PC-3 (cell line): ENCODE data around the gene GPR82.
A peak's percentile ranks its signal among the peaks of the same experiment; 100 is the strongest.

Experiments used
- EZH2 ChIP-seq: fragments of 300-600 bp; sonication (generic); IDR thresholded peaks from one replicate; pipeline ENCODE4 v1.6.1; 2017; ENCODE audit warnings: antibody characterized with exemption, mild to moderate bottlenecking, low read length; ENCODE audit not compliant: unreplicated experiment
- TF ChIP-seq, protein P1 (sequence below): fragments of 300-600 bp; sonication (generic); conservative IDR thresholded peaks from 2 replicates; pipeline ENCODE4 v1.5.1; 2017; ENCODE audit warnings: antibody characterized with exemption, low read depth, mild to moderate bottlenecking, low read length

DNA sequence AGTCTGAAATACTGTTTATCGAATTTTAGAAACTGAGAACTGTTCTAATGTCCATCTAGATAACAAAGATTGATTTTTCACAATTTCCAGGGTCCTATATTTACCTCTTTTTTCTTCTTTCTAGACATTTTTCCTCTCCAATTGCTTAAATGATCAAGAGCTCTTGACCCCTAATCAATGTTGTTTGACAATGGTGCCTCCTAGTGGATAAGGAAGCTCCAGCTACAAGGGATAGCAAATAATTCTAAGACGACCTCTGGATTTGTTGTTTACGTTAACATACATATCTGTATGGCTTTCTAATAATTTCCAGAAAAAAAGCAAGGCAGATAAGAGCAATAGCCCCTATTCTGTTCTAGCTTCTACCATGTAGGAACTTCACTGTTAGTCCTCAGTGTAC is 35.8 kb downstream of the GPR82 start:
- TF ChIP-seq, protein P1, sequence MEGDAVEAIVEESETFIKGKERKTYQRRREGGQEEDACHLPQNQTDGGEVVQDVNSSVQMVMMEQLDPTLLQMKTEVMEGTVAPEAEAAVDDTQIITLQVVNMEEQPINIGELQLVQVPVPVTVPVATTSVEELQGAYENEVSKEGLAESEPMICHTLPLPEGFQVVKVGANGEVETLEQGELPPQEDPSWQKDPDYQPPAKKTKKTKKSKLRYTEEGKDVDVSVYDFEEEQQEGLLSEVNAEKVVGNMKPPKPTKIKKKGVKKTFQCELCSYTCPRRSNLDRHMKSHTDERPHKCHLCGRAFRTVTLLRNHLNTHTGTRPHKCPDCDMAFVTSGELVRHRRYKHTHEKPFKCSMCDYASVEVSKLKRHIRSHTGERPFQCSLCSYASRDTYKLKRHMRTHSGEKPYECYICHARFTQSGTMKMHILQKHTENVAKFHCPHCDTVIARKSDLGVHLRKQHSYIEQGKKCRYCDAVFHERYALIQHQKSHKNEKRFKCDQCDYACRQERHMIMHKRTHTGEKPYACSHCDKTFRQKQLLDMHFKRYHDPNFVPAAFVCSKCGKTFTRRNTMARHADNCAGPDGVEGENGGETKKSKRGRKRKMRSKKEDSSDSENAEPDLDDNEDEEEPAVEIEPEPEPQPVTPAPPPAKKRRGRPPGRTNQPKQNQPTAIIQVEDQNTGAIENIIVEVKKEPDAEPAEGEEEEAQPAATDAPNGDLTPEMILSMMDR, result peak; percentile 68
- TF ChIP-seq EZH2, result no peak
